Measurements from ENCODE around the gene NSUN4. TPM values are rescaled to one million over a fixed set of nuclear protein-coding genes. Genes with fewer than 3 reads are reported as not detected.
"Not testable (repeated sequence)": the region's sequence is repeated elsewhere in the genome, so short reads cannot be mapped to it uniquely, and the experiment has no call there.

The NSUN4 gene
- total and polyA plus RNA-seq, 8 donors = 1.2 to 56.7 (median 11.4) TPM

DNA sequence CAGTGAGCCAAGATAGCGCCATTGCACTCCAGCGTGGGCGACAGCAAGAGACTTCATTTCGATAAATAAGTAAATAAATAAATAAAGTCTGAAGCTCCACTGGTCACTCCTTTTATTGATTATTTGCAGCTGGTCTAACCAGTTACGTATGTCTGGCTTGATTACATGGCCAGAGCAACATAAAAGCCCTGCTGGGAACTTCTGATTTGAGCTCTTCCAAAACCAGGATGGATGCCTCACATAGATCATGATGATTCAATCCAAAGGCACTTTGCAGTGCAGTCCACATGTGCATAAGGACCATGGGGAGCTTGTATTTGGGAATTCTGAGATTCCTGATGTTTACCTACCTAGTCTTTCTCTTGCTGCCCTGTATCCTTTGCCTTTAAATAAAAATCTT lies 24.0 kb downstream of the NSUN4 start:
- 43 to 86% (median 63%) methylated on average over 5 of the region's 5 CpGs for WGBS, 5 donors
- Histone ChIP-seq H3K36me3 (peaks cover 39 to 94% (median 83%) of the 10 kb centered on the region in 4 donors), H3K4me3 (no peak overlapping the region), H3K27ac (no peak overlapping the region), H3K27me3 (no peaks in the 10 kb centered on the region), H3K9me3 (no peaks in the 10 kb centered on the region), H3K4me1 (peaks cover 0 to 8% (median 6%) of the 10 kb centered on the region in 4 donors)
- TF ChIP-seq POLR2AphosphoS5 (IDR thresholded peaks at IDR 0.05) (no peak), EP300 (IDR thresholded peaks at IDR 0.05) (no peak), POLR2A (IDR thresholded peaks at IDR 0.05) (no peak)
- TF ChIP-seq, protein P1, sequence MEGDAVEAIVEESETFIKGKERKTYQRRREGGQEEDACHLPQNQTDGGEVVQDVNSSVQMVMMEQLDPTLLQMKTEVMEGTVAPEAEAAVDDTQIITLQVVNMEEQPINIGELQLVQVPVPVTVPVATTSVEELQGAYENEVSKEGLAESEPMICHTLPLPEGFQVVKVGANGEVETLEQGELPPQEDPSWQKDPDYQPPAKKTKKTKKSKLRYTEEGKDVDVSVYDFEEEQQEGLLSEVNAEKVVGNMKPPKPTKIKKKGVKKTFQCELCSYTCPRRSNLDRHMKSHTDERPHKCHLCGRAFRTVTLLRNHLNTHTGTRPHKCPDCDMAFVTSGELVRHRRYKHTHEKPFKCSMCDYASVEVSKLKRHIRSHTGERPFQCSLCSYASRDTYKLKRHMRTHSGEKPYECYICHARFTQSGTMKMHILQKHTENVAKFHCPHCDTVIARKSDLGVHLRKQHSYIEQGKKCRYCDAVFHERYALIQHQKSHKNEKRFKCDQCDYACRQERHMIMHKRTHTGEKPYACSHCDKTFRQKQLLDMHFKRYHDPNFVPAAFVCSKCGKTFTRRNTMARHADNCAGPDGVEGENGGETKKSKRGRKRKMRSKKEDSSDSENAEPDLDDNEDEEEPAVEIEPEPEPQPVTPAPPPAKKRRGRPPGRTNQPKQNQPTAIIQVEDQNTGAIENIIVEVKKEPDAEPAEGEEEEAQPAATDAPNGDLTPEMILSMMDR (IDR thresholded peaks at IDR 0.05) = no peak
- intact Hi-C loops (cut with DNase I; ENCODE audit: low total_unique reads) = no loop called here
- no peak for DNase-seq

DNA sequence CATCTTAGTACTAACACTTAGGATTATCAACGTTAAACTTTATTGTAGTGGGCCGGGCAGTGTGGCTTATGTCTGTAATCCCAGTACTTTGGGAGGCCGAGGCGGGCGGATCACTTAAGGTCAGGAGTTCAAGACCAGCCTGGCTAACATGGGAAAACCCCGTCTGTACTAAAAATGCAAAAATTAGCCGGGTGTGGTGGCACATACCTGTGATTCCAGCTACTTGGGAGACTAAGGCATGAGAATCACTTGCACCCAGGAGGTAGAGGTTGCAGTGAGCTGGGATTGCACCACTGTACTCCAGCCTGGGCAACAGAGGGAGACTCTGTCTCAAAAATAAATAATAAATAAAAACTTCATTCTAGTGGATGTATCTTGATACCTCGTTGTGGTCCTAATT lies 25.2 kb downstream of the NSUN4 start:
- Histone ChIP-seq H3K36me3 (peaks cover 39 to 87% (median 73%) of the 10 kb centered on the region in 4 donors), H3K4me1 (peaks cover 0 to 20% (median 7%) of the 10 kb centered on the region in 4 donors)
- H3K9me3 ChIP-seq; H3K27ac ChIP-seq; H3K4me3 ChIP-seq; intact Hi-C loops (cut with DNase I; ENCODE audit: low total_unique reads); H3K27me3 ChIP-seq; DNase-seq: not testable (repeated sequence)
- WGBS, 5 donors = 91 to 97% (median 94%) methylated on average over 8 of the region's 8 CpGs

DNA sequence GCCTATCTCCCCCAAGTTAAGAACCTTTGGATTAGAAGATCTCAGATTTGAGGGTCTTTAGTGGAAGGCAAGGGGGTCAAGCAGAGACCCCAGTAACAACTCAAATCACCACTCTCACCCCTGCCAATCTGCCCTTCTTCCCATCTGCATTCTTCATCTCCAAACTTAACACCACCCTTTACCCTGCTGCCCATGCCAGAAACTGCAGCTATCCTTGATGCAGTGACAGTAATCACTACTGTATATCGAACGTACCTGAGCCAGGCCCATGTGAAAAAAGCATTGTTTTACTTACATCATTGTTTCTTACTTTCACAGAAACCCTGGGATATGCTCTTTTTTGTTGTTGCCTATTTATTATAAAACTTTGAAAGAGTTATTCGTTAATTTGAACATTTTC lies 26.5 kb downstream of the NSUN4 start:
- Histone ChIP-seq H3K27me3 (no peaks in the 10 kb centered on the region), H3K9me3 (no peaks in the 10 kb centered on the region), H3K4me1 (peaks cover 0 to 25% (median 7%) of the 10 kb centered on the region in 4 donors), H3K27ac (no peak overlapping the region), H3K4me3 (no peak overlapping the region), H3K36me3 (peaks cover 26 to 76% (median 60%) of the 10 kb centered on the region in 4 donors)
- no peak for DNase-seq
- intact Hi-C loops (cut with DNase I; ENCODE audit: low total_unique reads) = no loop called here
- TF ChIP-seq POLR2A (IDR thresholded peaks at IDR 0.05) = no peak
- TF ChIP-seq, protein P1 (IDR thresholded peaks at IDR 0.05) = no peak
- TF ChIP-seq POLR2AphosphoS5 (IDR thresholded peaks at IDR 0.05) = no peak
- no peak for TF ChIP-seq EP300 (IDR thresholded peaks at IDR 0.05)
- 87 to 96% (median 90%) methylated on average over 3 of the region's 3 CpGs for WGBS, 5 donors

DNA sequence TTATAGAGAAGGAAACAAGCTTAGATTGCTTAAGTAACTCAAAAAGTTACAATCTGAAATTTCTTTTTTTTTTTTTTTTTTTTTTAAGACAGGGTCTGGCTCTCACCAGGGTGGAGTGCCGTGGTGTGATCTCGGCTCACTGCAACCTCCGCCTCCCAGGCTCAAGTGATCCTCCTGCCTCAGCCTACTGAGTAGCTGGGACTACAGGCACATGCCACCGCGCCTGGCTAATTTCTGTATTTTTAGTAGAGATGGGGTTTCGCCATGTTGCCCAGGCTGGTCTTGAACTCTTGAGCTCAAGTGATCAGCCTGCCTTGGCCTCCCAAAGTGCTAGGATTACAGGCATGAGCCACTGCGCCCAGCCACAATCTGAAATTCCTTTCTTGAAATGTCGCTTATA lies 27.1 kb downstream of the NSUN4 start:
- peaks cover 0 to 25% (median 7%) of the 10 kb centered on the region in 4 donors for H3K4me1 ChIP-seq
- H3K4me3 ChIP-seq; H3K27ac ChIP-seq; H3K9me3 ChIP-seq; intact Hi-C loops (cut with DNase I; ENCODE audit: low total_unique reads); DNase-seq; H3K27me3 ChIP-seq: not testable (repeated sequence)
- 94 to 96% (median 95%) methylated on average over 8 of the region's 8 CpGs for WGBS, 5 donors
- peaks cover 20 to 74% (median 55%) of the 10 kb centered on the region in 4 donors for H3K36me3 ChIP-seq

DNA sequence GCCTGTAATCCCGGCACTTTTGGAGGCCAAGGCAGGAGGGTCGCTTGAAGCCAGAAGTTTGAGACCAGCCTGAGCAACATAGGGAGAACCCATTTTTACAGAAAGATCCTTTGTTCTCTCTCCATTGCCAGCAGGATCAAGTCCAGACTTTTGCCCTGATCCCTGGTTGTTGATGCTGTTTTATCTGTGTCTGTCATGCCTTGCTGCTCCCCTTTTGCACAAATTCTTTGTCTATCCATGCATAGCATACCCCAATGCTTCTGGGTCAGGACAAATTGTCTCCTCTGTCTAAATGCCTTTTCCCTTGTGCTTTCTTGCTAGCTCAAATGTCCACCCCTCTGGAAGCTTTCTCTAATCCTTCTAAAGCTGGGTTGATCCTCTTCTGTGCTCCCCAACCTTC lies 28.2 kb downstream of the NSUN4 start:
- Histone ChIP-seq H3K4me1 (peaks cover 0 to 25% (median 7%) of the 10 kb centered on the region in 4 donors), H3K27me3 (no peaks in the 10 kb centered on the region), H3K27ac (peak overlapping the region in 3 of 5 donors; percentile 77 to 84 (median 82)), H3K9me3 (no peaks in the 10 kb centered on the region), H3K36me3 (peaks cover 9 to 63% (median 45%) of the 10 kb centered on the region in 4 donors), H3K4me3 (no peak overlapping the region)
- intact Hi-C loops (cut with DNase I; ENCODE audit: low total_unique reads) = no loop called here
- 94 to 100% (median 95%) methylated on average over 2 of the region's 2 CpGs for WGBS, 5 donors
- TF ChIP-seq, protein P1 (IDR thresholded peaks at IDR 0.05) = no peak
- no peak for TF ChIP-seq POLR2A (IDR thresholded peaks at IDR 0.05)
- no peak for TF ChIP-seq POLR2AphosphoS5 (IDR thresholded peaks at IDR 0.05)
- TF ChIP-seq EP300 (IDR thresholded peaks at IDR 0.05) = no peak
- DNase-seq = no peak
